HG02884 (cell line): ENCODE data around the gene ABCA7.
A peak's percentile ranks its signal among the peaks of the same experiment; 100 is the strongest.
"Not testable (repeated sequence)": the region's sequence is repeated elsewhere in the genome, so short reads cannot be mapped to it uniquely, and the experiment has no call there.

Experiments used
- ATAC-seq: cut with Tn5 transposase; IDR thresholded peaks from one replicate; pipeline ENCODE4 v1.9.1; 2021; ENCODE audit warnings: mild to moderate bottlenecking, moderate library complexity; ENCODE audit not compliant: unreplicated experiment

ABCA7 gene

DNA sequence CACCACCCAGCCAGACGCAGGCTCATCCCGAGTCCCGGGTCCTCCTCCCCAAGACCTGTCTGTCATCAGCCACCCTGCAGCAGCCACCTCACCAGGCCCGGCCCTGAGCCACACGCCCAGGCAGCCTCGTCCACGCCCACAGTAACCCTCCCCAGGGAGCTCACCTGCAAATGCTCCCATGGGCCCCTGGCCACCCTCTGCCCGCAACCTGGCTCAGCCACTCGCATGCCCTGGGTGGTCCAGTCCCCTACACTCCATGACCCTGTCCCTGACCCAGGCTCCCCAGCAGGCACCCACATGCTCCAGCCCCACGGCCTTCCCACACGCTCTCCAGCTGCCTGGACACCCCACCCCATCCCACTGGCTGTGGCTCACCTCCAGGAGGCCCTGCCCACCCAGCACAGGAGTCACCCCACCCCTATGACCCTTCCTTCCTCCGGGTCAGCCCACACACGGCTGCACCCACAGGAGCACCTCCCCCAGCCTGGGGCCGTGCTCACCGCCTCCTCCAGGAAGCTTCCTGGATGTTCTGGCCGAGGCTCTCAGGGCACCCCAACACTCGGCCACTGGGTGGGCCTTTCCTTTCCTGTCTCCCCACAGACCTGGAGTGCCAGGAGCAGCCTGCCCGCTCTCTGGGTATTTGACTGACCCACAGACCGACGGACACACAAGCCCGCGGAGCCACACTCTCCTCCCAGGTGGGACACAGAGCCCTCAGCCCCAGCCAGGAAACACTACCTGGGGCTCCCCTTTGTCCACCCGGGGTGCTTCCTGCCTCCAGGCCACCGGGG lies 22.6 kb upstream of the ABCA7 start:
- ATAC-seq, result no peak

DNA sequence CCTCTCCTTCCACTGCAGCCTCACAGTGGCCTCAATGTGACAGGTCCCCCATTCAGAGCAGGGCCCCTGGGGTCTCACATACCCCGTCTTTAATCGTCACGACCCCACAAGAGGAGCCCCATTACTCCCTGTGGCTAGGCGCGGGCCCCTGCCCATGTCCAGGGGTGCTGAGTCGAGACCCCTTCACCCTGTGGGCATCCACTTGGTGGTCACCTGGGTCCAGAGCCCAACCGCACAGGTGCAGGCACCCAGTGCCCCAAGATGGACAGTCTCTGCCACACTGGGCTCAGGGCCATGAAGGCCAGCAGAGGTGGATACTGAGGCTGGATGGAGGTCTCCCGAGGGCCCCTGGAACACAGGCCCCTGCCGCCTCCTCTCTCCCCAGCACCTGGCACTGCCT lies 22.0 kb upstream of the ABCA7 start:
- no peak for ATAC-seq

- ATAC-seq, result no peak
Observed at GRCh38 chr19:1018393-1018792, 21.5 kb upstream of the ABCA7 start.

- ATAC-seq, result no peak
Observed at GRCh38 chr19:1018932-1019615, 20.8 kb upstream of the ABCA7 start.

DNA sequence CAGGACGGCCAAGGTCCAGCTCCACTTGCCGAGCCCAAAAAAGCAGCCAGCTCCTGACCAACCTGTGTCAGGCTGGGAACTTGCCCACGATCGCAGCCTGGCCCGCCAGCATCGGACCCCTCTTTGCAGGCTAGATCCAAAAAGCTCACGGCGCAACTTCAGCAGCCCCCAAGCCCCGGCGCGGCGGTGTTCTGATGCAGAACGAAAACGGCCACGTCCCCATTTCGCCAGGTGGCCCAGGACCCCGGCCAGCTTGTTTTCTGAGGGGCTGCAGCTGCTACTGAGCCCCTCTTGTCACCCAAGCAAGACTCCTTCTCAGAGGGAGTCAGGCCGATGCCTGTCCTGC lies 20.3 kb upstream of the ABCA7 start:
- ATAC-seq, result no peak

GRCh38 chr19:1019980-1020867 lies 19.7 kb upstream of the ABCA7 start:
- ATAC-seq, result peak; percentile 9

DNA sequence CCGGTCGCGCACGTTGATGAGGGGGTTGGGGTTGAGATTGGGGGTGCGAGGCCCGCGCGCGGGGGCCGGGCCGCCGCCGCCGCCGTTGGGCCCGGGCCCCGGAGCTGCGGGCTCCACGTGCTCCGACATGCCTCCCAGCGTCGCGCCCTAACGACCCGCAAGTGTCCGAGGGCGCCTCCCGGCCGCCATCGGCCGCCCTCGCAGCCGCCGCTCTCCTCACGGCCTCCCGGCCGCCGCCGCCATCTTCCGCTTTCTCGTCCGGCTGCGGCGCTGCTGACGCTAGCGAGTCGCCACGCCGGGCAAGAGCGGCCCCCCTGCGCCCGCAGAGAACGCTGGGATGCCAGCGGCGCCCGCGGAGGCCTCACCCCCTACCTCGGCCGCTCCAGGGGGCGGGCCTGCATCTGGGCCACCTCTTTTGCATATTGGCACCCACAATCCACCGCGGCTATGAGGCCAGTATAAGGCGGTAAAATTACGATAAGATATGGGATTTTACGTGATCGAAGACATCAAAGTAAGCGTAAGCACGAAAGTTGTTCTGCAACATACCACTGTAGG lies 19.0 kb upstream of the ABCA7 start, which contains the start of gene TMEM259:
Gene TMEM259, minus strand, starts transcription at position 256 of the 558 bp plus-strand sequence. Its CDS starts 127 bp downstream, at position 129.
- peak; percentile 61 for ATAC-seq

DNA sequence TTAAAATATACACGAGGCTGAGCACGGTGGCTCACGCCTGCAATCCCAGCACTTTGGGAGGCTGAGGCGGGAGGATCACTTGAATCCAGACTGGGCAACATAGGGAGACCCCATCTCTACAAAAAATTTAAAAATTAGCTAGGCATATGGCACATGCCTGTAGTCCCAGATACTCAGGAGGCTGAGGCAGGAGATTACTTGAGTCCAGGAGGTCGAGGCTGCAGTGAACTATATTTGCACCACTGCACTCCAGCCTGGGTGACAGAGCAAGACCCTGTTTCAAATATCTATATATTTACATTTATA lies 16.1 kb upstream of the ABCA7 start:
- ATAC-seq, result not testable (repeated sequence)

DNA sequence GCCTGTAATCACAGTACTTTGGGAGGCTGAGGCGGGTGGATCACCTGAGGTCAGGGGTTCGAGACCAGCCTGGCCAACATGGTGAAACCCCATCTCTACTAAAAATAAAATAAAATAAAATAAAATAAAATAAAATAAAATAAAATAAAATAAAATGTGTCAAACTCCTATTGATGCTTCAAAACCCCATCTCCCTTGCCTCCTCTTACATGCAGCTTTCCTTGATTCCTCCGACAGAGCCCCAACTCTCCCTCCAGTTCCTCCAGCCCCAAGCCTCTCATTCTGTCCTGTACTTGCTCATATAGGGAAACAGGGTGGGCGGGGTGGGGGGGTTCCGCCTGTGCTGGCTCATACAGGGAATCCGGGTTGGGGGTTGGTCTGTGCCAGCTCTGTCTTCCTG lies 14.8 kb upstream of the ABCA7 start:
- ATAC-seq, result not testable (repeated sequence)

DNA sequence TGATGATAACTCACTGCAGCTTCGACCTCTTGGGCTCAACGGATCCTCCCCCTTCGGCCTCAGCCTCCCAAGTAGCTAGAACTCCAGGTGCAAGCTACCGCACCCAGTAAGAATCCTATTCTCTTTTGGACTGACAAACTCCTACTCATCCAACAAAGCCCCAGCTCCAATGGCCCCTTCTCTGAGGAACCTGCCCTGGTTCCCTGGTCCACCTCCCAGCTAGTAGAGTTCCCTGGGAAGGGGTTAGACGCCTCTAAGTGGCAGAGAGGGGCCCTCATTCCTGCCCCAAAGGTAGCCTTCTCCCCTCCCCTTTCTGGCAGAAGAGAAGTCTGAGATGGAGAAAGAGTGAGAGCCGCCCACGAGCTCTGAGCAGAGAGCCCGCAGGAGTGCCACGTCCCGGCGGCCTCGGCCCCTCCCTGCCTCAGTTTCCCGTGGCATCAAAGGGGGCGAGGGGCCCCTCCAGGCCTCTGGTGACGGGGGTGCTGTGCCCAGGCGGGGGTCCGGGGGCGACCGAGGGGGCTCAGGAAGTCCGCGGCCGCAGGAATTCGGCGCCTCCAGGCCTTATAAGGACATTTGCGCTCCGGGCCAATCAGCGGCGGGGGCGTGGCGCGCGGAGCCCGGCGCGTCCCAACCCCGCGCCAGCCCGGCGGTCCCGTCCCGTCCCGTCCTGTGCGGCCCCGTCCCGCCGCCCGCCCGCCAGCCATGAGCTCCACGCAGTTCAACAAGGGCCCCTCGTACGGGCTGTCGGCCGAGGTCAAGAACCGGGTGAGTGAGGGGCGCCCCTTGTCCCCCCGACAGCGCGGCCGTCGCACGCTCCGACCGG lies 13.7 kb upstream of the ABCA7 start, which contains the start of gene CNN2:
Gene CNN2, plus strand, starts transcription at position 649 of the 823 bp plus-strand sequence. Its CDS starts 54 bp downstream, at position 703.
- ATAC-seq, result no peak

- no peak for ATAC-seq
Observed at GRCh38 chr19:1026783-1027649, 12.9 kb upstream of the ABCA7 start.

DNA sequence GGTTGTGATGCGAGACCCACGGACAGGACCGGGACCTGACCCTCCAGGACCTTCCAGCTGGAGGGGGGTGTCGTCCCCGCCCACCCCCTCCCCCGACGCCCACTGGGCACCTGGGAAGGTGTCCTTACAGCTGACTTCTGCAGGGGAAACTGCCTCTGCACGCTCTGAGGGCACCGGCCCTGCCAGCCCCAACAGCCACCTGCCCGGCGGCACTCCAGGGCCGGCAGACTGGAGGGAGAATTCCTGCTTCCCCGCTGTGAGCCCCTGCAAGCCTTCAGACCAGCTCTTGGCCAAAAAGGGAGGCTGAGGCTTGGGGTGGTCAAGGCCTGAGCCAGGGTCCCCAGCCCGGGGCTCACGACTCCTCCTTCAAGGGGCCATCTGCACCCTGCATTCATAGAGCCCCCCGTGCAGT lies 12.3 kb upstream of the ABCA7 start:
- ATAC-seq, result no peak

GRCh38 chr19:1028062-1028926 lies 11.6 kb upstream of the ABCA7 start:
- no peak for ATAC-seq

DNA sequence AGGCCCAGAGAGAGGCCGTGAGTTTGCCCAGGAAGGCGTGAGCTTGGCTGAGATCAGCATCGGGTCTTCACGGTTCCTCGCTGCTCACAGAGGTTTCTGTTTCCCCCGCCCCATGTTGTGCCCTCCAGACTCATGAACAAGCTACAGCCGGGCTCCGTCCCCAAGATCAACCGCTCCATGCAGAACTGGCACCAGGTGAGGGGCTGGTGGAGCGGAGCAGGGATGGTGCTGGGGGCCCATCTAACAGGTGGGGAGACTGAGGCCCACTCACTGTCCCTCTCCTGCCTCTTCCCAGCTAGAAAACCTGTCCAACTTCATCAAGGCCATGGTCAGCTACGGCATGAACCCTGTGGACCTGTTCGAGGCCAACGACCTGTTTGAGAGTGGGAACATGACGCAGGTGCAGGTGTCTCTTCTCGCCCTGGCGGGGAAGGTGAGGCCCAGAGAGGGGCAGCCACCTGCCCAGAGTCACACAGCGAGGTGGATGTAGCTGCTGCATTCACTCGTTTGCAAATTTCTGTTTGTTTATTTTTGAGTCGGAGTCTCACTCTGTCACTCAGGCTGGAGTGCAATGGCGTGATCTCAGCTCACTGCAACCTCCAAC lies 7.5 kb upstream of the ABCA7 start:
- no peak for ATAC-seq

DNA sequence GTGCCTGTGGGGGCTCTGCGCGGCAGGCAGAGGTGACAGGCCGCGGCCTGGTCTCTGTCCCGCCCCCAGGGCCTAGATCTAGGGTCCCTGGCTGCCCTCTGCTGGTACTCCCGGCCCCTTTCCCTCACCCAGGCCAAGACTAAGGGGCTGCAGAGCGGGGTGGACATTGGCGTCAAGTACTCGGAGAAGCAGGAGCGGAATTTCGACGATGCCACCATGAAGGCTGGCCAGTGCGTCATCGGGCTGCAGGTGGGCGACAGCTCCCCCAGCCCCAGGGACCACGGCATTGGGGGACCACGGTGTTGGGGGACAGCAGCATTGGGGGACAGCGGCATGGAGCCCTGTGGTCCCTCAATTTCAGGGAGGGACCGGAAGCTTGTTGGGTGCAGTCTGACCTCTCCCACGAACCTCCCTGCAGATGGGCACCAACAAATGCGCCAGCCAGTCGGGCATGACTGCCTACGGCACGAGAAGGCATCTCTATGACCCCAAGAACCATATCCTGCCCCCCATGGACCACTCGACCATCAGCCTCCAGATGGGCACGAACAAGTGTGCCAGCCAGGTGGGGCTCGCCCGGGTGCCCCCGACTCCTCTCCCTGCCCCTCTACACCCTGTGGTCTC lies 3.8 kb upstream of the ABCA7 start:
- ATAC-seq, result no peak

GRCh38 chr19:1037621-1038064 lies 2.3 kb upstream of the ABCA7 start:
- no peak for ATAC-seq

DNA sequence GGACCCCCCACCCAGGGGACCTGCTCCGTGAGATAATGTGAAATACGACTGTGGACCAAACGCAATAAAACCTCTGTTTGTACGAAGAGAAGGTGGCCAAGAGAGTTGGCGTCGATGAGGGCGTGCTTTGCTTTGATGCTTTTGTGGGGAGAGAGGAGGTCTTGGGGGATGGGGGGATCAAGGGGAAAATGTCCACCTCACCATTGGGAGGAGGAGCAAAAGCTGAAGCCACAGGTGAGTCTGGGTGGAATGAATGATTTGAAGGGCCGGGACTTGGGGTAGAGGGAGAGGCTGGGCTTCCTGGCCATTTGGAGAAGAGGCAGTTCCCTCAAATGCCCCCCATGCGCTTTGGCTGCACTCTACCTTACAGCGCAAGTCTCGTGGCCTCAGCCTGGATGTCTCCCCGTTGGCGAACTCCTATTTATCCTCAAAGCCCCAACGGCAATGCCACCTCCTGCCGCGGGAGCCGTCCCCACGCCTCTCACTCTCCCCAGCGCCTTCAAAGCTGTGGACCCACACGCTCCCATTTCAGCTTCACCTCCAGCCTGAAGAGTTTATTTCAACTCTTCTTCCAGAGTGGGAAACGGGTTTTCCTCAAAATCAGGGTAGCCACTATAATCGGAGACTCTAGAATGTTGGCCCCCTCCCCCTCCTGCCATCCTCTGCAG lies 795 bp upstream of the ABCA7 start:
- ATAC-seq, result no peak
